ENCODE data around the gene PTCH1. TPM values are rescaled to one million over a fixed set of nuclear protein-coding genes. Genes with fewer than 3 reads are reported as not detected.

Gene PTCH1
- total and polyA plus RNA-seq, 2 donors (not counting 1 experiment from before 2014, with no cell fraction given) = 3.5 to 13.8 TPM

DNA sequence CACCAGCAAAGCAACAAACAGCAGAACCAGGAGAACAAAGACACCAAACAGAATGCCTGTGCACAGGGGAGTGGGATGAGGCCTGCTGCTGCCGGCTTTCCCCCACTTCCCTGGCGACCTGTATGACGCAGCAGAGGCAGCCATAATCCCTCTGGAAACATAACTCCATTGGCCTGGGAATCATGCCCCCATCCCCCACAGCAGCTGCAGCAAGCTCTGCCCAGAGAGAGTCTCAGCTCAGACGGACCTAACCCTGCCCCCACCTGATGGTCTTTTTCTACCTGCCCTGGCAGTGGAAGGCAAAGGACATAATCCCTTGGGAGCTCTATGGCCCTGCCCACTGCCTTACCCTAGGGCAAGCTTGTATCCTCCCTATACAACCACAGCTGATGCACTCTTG lies 117.5 kb downstream of the PTCH1 start:
- ChIA-PET POLR2A (no interaction called here), CTCF (no interaction called here)
- H3K4me3 Mint-ChIP-seq = no peak overlapping the region
- H3K9me3 ChIP-seq (ENCODE audit: control extremely low read depth in 1 of 3, control insufficient read depth in 2 of 3, insufficient read depth in 1 of 3, low read length in 2 of 3) = peaks cover 0 to 10% (median 2%) of the 10 kb centered on the region in 3 donors
- H3K36me3 ChIP-seq (replicated peaks in 1 of 2; ENCODE audit: control extremely low read depth in 1 of 2, control insufficient read depth in 1 of 2, extremely low read depth in 1 of 2, insufficient read depth in 2 of 2, low read length in 1 of 2) = no peaks in the 10 kb centered on the region
- 97% methylated on average over 4 of the region's 4 CpGs for WGBS (ENCODE audit: insufficient coverage)
- no peak overlapping the region for H3K4me2 ChIP-seq (replicated peaks; ENCODE audit: low read depth, low read length, poor library complexity, severe bottlenecking)
- DNase-seq (no peak), ATAC-seq (ENCODE audit: low read depth) (no peak)
- H3K4me3 ChIP-seq (ENCODE audit: control extremely low read depth in 1 of 5, extremely low read depth in 1 of 5, insufficient read depth in 1 of 5, low read depth in 2 of 5, low read length in 4 of 5) = no peak overlapping the region
- no peaks in the 10 kb centered on the region for H4K20me1 ChIP-seq (ENCODE audit: control insufficient read depth, insufficient read depth, low read length, poor library complexity, severe bottlenecking)
- peaks cover 17% of the 10 kb centered on the region for H3K27me3 Mint-ChIP-seq
- H3K4me1 ChIP-seq (ENCODE audit: control insufficient read depth in 2 of 2, insufficient read depth in 2 of 2, low read length in 2 of 2) = no peaks in the 10 kb centered on the region
- no peaks in the 10 kb centered on the region for H3K79me2 ChIP-seq (ENCODE audit: control insufficient read depth, insufficient read depth, low read length)
- no peak overlapping the region for H3K9ac ChIP-seq (ENCODE audit: low read length)
- no peak overlapping the region for H3K27ac ChIP-seq (ENCODE audit: low read length in 2 of 2)
- intact Hi-C loops (cut with micrococcal nuclease) = no loop called here
- no peaks in the 10 kb centered on the region for H3K4me1 Mint-ChIP-seq
- peaks cover 8% of the 10 kb centered on the region for H3K9me3 Mint-ChIP-seq (ENCODE audit: insufficient read depth)
- no peak for TF ChIP-seq EZH2 (IDR thresholded peaks at IDR 0.05; ENCODE audit: borderline replicate concordance, insufficient read depth, low read depth, low read length, poor library complexity, severe bottlenecking)
- TF ChIP-seq, protein P1, sequence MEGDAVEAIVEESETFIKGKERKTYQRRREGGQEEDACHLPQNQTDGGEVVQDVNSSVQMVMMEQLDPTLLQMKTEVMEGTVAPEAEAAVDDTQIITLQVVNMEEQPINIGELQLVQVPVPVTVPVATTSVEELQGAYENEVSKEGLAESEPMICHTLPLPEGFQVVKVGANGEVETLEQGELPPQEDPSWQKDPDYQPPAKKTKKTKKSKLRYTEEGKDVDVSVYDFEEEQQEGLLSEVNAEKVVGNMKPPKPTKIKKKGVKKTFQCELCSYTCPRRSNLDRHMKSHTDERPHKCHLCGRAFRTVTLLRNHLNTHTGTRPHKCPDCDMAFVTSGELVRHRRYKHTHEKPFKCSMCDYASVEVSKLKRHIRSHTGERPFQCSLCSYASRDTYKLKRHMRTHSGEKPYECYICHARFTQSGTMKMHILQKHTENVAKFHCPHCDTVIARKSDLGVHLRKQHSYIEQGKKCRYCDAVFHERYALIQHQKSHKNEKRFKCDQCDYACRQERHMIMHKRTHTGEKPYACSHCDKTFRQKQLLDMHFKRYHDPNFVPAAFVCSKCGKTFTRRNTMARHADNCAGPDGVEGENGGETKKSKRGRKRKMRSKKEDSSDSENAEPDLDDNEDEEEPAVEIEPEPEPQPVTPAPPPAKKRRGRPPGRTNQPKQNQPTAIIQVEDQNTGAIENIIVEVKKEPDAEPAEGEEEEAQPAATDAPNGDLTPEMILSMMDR (IDR thresholded peaks at IDR 0.05) = no peak
- no peaks in the 10 kb centered on the region for H3K27me3 ChIP-seq (replicated peaks in 1 of 4; ENCODE audit: control extremely low read depth in 1 of 4, control insufficient read depth in 3 of 4, insufficient read depth in 4 of 4, low read length in 3 of 4)
- no peak overlapping the region for H3K27ac Mint-ChIP-seq
- no peak overlapping the region for H2AFZ ChIP-seq (ENCODE audit: insufficient read depth, low read depth, low read length, poor library complexity, severe bottlenecking)

Small RNA genes within 50 kb of the gene (small RNA-seq; reads per million reads assigned to genes)
- not detected for gene MT1P1 (ENCODE audit: insufficient read length, low read depth, low replicate concordance)

Other genes starting within 250 kb of the PTCH1 start
- 11.1 and 13.7 TPM in 2 replicates for gene FANCC, start 199.3 kb downstream of the PTCH1 start, total RNA-seq
- 1.8 and 2.7 TPM in 2 replicates for gene FANCC, start 199.3 kb downstream of the PTCH1 start, polyA plus RNA-seq

All from B cell (primary cell).